GM18517 (cell line): ENCODE data around the gene C1QC.

Experiments
- ATAC-seq: cut with Tn5 transposase; IDR thresholded peaks from one replicate; pipeline ENCODE4 v1.9.1; 2021; ENCODE audit warnings: mild to moderate bottlenecking, moderate library complexity; ENCODE audit not compliant: unreplicated experiment

The C1QC gene

DNA sequence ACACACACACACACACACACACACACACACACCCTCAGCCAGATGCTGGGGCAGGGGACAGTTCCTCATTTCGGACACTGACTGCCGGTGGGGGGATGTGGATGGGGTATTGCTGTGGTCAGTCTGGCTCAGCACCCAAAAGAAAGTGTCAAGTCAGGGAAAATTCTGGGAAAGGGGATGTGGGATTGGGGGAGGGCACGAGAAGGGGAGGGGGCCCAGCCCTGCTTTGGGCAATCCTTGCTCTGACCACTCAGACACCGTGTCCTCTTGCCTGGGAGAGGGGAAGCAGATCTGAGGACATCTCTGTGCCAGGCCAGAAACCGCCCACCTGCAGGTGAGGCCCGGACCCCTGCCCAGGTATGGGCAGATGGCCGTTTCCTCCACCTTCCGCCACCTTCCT lies at the start of gene C1QC:
Gene C1QC (plus strand): TSS at position 253 of the 400 bp plus-strand sequence. CDS start 391 bp downstream, outside the sequence.
- ATAC-seq, result no peak

DNA sequence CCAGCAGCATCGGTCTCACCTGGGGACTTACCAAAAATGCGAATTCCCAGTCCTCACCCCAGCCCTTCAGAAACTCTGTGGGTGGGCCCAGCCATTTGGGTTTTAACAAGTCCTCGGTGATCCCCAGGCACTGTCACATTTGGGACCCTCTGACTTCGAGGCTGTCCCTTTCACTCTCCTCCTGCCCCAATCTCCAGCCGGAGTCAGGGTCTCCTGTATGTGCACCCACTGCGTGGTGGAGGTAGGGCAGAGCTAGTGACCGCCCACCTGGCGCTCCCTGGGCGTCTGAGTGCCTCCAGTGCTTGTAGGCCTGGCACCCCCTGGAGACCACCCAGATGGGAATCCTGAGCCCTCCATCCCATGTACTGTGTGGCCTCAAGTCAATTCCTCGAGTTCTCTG lies 49.0 kb upstream of the C1QC start:
- no peak for ATAC-seq

DNA sequence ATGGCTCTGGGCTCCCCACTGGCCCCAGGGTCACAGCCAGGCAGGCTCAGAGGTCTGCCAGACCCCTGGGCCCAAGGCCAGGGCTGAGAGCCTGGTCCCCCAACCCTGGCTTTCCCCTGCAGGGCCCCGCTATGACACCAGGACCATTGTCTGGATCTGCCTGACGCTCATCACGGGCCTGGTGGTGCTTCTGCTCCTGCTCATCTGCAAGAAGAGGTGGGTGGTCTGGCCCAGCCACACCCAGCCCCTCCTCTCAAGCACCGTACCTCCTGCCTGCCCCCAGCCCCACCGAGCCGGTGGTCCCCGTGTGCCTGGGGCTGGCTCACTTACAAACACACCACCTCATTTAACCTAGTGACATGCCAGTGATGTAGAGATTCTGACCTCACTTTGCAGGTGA lies 48.3 kb upstream of the C1QC start:
- ATAC-seq, result no peak

DNA sequence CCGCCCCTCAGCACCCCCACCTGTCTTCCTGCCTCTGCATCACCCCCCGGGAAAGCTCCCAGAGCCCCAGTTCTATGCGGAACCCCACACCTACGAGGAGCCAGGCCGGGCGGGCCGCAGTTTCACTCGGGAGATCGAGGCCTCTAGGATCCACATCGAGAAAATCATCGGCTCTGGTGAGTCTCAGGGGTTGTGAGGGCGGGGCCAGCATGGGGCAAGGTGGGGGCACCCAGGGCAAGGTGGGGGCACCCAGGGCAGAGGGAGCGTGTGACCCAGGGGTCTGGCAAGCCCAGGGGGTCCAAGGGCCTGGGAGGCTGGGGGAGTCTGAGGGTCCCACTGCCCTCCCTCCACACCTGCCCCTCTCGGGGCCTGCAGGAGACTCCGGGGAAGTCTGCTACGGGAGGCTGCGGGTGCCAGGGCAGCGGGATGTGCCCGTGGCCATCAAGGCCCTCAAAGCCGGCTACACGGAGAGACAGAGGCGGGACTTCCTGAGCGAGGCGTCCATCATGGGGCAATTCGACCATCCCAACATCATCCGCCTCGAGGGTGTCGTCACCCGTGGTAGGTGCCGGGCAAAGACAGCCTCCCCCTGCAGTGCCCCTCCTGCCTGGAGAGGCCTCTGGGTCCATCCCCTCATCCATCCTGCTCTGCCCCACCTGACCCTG lies 46.0 kb upstream of the C1QC start:
- ATAC-seq, result no peak

DNA sequence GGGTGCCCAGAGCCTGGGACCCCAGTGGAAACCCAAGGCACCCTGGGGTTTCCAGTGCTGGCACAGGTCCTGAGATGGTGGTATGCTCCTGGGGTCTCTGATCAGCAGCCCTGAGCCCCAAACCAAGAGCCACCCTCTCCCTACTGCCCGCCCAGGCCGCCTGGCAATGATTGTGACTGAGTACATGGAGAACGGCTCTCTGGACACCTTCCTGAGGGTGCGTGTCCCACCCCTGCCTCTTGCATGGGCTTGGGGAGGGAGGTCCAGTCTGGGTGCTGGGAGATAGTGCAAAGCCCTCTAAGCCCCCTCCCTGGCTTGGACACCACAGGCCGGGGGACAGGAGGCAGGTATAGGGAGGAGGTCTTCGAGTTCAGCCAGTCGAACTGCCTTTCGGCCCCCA lies 45.4 kb upstream of the C1QC start:
- no peak for ATAC-seq

DNA sequence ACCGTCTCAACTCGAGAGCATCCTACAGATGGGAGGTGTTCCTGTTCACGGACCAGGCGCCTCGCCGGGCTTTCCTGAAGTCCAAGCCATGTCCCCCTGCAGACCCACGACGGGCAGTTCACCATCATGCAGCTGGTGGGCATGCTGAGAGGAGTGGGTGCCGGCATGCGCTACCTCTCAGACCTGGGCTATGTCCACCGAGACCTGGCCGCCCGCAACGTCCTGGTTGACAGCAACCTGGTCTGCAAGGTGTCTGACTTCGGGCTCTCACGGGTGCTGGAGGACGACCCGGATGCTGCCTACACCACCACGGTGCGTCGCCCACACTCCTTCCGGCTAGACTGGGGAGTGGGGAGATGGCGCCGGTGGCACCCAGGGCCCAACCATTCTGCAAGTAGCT lies 44.7 kb upstream of the C1QC start:
- ATAC-seq, result no peak

DNA sequence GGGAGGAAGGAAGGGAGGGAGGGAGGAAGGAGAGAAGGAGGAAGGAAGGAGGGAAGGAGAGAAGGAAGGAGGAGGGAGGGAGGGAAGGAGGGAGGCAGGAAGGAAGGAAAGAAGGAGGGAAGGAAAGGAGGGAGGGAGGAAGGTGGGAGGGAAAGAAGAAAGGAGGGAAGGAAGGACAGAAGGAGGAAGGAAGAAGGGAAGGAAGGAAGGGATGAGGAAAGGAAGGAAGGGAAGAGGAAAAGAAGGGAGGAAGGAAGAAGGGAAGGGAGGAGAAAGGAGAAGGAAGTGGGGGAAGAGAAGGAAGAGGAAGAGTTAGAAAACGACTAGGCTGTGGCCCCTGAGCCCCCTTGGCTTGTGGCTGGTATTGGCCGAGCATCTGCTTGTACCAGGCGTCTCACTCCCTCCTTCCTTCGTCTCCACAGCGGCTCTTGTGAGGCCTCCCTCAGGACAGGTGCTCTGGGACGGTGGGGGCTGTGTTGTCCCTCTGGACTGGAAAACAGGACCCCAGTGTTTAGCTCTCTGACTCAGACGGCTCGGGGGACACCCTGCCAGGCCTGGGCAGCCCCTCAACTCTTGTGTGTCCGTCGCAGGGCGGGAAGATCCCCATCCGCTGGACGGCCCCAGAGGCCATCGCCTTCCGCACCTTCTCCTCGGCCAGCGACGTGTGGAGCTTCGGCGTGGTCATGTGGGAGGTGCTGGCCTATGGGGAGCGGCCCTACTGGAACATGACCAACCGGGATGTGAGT lies 43.2 kb upstream of the C1QC start:
- no peak for ATAC-seq

DNA sequence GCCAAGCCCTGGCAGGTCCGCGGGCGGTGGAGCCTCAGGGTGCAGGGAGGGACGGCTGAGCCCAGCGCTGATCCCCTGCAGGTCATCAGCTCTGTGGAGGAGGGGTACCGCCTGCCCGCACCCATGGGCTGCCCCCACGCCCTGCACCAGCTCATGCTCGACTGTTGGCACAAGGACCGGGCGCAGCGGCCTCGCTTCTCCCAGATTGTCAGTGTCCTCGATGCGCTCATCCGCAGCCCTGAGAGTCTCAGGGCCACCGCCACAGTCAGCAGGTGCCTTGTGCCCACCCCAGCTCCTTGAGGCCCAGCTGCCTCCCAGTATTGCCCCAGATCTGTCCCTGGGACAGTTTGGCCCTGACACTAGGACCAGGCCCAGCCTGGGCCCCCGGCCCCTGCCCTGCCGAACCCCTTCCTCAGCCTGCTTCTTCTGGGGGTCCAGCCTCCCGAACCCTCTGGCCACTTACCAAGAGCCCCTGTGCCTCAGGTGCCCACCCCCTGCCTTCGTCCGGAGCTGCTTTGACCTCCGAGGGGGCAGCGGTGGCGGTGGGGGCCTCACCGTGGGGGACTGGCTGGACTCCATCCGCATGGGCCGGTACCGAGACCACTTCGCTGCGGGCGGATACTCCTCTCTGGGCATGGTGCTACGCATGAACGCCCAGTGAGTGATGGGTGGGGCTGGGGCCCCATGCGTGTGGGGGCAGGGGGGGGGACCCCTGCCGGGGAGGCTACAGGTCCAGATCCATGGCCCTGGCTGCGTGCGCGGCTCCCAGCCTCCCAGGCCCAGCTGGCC lies 42.4 kb upstream of the C1QC start:
- no peak for ATAC-seq

DNA sequence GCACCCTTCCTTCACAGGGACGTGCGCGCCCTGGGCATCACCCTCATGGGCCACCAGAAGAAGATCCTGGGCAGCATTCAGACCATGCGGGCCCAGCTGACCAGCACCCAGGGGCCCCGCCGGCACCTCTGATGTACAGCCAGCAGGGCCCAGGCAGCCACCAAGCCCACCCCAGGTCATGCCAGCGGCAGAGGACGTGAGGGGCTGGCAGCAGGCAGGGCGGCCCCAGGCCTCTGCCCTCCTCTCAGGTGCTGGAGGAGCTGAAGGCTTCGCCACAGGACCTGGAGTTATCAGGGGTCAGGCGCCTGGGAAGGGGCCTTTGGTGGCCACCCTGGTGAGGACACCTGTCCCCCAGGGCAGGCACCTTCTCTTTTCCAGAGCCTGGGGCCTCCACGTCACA lies 41.8 kb upstream of the C1QC start:
- ATAC-seq, result no peak

DNA sequence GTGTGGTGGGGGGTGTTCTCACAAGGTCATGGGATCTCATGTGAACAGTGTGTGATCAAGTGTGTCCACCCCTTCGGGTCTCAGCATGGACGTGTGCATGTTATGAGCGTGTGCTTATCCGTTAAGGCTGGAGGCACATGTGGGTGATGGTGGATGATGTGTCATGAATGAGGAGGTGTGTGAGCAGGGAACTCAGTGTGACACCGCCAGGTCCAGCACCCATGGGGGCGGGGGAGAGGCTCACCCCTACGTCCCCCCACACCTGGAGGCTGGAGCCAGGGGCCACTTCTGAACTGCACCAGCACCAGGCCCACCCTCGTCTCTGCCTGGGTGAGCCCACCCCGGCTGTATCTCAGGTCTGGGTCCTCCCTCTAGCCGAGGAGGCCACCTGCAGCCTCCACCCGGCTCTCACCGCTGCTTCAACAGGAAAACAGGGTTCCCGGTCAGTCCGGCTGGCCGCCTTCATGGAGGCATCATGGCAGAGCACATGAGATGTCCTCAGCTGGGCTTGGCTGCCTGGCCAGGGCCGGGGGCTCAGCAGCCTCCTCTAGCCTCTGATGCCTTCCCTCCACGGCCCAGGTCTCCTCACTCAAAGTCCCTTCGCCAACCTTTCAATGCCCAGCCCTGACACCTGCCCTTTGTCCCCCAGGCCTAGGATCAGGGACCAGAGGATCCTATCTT lies 41.2 kb upstream of the C1QC start:
- ATAC-seq, result no peak

DNA sequence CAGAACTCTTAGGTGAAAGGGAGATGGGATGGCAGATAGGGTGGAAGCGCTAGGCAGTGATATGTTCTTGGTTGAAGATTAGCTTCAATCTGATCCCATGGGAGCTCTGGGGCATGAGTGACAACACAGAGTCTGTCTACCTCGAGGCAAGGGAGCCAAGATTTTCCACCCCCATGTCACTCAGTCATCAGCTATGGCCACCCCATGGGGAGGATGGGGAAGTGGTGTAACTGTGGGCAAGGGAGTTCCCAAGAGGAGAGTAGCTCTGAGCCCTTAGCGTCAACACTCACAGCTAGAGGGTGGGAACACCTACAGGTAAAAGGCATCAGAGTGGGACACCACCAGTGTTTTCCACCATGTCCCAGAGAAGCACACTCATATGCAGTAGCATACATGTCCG lies 37.3 kb upstream of the C1QC start:
- no peak for ATAC-seq

DNA sequence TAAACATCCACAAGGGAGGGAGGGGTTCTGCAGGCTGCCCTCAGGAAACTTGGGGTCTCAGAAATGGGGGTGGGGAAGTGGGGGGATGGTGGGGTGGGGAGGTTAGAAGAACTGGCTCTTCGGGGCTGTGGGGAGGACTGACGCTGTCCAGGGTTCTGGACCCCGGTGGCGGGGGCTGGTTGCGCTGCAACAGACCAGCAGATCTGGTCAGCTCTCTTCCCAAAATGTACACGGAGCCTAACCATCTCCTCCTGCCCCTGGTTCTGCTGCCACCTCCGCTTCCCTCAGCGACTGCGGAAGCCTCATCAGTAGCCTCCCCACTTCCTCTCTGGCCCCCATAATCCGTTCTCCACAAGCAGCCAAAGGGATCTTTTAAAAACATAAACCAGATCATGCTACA lies 36.3 kb upstream of the C1QC start:
- no peak for ATAC-seq

DNA sequence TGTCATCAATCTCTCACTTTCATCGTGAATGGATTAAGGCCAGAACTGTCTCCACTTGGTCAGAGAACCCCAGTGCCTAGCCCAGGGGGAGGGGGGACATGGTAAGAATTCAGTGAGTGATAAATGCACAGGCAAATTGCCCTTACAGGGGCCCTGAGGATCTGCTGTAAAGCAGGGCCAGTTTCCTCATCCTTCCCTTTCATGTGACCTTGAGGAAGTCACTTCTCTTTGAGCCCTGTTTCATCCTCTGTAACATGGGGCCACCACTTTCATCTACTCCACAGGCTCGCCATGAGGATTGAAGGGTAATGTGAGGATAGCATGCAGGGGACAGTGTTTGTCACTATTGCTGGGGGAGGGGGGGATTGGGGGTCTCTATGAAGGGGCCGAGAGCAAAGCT lies 35.1 kb upstream of the C1QC start:
- ATAC-seq, result no peak

DNA sequence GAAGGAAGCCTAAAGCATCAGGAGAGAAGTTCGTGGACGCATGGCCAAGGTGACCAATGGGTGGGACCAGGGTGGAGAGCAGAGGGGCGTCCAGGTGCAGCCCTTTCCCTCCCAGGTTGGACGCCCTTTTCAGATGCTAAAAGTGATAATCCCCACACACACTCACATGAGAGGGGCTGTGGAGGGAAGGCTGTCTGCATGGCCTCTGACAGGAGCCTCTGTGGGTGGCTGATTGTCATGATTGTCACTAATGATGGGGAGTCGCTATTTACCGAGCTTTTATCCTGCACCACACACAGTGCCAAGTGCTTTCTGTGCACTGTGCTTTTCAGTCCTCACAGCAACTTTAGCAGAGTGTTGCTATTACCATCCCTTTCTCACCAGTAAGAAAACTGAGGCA lies 34.1 kb upstream of the C1QC start:
- ATAC-seq, result no peak

DNA sequence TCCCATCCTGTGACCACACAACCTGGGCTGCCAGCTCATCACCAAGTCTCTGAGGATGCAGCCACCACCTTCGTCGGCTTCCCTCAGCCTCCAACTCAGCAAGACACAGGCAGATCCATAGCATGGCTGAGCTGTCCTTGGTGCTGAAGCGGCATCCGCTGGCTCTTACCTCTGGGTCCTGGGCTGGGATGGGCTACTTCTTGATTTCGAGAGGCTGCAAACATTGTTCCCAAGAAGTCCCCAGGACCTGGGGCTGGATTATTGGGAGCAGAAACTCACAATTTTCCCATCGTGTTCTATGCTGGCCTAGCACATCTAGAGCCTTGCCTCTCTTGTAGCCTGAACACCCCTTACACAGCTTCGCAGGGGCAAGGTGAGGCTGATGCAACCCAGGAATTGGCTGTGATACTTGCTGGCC lies 31.9 kb upstream of the C1QC start:
- no peak for ATAC-seq

DNA sequence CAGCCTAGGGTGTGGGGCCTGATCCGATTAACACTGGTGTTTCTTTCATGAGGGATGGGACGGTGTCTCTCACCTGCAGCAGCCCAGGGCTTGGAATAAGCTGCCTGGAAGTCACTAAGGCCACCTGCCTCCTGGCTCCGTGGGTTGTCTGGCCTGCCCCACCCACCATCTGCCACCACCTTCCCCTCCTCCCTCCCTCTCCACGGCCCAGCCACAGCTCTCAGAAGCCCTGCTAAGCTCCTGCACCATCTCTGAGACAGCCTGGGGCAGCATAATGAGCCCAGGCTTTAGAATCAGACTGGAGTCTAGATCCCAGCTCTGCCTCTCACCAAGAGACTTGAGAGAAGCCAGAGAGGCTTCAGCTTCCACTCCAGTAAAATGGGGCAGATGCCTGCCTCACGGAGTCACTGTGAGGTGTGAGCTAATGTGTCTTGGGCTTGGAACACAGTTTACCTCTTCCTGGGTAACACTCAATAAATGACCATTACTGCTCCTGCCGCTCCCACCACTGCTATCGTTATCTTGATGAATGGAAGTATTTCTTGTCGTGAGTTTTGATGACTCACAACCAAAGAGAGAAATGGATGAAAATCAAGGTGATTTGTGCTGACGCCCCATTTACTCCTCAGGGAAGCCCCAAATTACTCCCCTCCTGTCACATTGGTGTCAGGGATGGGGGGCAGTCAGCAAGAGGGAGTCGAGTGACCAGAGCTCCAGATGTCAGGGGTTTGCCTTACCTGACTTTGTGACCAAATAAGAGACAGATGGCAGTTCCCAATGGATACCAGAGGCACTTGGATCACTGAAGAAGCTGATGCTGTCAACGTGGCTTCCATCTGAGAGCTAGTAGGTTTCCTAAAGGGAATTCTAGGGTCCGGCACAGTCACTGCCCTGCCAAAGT lies 30.5 kb upstream of the C1QC start:
- no peak for ATAC-seq

DNA sequence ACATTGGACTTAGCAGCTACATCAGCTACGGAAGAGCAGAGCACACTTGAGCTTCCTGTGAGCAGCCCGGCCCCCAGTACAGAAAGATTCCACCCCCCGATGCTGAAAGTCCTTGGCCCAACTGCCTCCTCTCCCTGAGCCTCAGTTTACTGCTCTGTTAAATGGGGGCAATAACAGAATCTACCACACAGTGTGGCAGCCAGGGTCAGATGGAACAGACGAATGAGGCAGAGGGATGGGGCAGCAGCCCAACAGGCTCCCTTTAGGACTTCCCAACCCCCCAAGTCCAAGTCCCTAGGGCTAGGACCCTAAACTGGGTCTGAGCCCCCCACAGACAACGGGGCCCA lies 29.9 kb upstream of the C1QC start:
- no peak for ATAC-seq

DNA sequence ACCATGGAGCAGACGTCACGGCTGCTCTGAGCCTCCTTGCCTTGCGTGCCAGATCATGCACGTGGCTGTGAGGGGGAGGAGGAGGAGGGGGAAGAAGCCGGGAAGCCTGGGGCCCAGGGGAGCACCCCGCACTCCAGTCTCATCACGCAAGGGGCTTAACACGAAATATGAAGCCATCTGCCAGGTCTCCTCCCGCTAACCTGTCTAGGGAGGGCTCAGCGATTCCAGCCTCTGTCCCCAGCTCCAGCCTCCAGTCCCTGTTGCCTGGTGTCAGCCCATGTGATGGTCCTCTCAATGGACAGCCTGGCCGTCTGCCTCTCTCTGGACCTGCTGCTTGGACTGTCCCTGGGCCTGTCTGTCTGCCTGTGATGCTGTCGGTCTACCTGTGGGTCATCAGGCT lies 29.5 kb upstream of the C1QC start:
- ATAC-seq, result no peak

DNA sequence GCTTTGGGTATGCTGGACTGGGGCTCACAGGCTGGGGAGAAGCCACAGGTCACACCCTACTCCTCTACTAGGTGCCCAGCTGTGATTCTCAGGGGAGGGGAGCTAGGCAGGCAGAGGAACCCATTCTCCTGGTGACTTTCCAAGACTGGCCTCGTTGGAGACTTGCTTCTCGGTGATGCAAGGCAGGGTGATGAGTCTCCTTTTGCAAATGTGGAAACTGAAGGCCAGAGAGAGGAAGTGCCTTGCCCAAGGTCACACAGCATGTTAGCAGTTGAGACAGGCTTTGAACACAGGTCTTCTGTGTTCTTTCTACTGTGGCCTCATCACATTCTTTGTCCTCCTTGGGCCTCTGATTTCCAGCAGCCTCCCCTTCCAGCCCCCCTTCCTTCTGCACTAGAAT lies 27.5 kb upstream of the C1QC start:
- no peak for ATAC-seq

DNA sequence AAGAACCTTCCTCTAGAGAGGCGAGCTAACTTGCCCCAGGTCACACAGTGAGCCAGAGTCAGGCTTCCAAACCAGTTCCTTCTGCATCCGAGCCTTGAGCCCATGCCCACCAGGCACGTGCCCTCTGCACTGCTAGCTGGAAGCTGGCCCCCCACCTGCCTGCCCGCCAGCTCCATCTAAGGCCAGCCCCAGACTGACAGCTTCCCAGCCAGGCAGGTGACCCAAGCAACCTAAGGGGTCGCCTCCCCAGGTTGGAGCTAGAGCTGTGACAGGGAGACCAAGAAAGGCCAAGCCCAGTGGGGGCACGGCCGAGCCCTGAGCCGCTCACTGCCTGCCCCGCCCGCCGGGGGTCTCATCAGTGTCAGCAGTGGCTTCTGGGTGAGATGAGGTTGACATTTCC lies 26.9 kb upstream of the C1QC start:
- ATAC-seq, result no peak

DNA sequence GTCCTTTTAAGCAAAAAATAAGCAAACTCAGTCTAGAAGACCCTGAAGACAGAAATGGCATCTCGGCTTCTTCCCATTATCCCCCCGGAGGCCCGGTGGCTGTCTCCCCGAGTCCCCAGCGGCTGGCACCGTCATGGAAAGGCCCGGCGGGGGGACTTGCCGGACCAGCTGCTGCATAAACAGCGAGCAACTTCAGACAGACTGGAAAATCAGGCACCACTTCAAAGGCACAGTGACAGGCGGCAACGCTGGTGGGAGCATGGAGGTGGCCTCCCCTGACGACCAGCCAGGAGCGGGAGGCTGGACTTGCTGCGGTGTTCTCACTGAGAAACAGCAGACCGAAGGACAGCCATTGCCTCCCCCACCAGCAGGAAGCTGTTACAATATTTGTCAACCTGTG lies 25.4 kb upstream of the C1QC start:
- ATAC-seq, result no peak
